HG02943 (cell line): ENCODE results near the gene ABLIM2.
A peak's percentile ranks its signal among the peaks of the same experiment; 100 is the strongest.

Experiments used
- ATAC-seq: cut with Tn5 transposase; IDR thresholded peaks from one replicate; pipeline ENCODE4 v1.9.1; 2021; ENCODE audit warnings: mild to moderate bottlenecking, low read depth, moderate library complexity; ENCODE audit not compliant: unreplicated experiment

ABLIM2 gene

GRCh38 chr4:8194306-8195242 lies 36.0 kb upstream of the ABLIM2 start:
- ATAC-seq, result no peak

DNA sequence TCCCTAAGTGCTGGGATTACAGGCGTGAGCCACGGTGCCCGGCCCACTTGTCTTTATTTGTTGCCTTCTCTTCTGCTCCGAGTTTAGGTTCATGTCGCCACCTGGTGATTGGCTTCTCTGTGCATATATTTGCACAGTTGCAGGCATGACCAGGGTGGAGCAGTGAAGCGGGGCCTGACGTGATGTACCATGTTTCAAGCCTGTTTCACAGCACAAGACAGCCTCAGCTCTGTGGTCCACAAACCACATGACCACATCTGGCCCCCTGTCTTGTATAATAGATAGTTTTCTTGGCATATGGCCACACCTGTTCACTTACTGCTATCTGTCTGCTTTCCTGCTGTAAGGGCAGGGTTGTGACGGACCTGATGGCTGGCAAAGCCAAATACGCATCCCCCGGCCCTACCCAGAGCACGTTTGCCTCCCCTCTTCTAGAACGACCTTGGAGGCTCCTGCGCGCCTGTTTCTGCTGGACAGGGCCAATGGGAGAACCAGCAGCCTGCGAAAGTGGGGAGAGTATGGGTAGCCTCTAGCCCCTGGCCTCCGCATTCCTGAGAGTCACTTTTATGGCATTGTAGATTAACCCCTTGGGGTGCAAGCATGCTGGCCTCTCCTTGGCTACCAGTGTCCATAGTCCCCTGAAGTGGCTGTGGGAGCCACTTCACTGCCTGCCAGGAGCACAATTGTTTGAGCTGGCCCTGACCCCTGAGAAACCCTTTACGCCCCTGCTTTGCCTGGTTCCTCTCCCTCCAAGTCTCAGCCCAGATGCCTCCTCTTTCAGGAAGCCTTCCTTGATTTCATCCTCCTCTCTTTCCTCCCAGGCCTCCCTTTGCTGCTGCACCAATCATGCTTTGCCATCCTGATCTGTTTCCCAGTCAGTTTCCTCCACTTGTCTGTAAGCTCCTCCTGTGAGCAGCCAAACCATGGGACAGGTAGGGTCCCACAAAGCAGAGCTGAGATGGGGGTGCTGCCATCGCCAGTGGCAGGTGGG lies 34.4 kb upstream of the ABLIM2 start:
- ATAC-seq, result peak; percentile 86

GRCh38 chr4:8191136-8191747 lies 32.6 kb upstream of the ABLIM2 start:
- ATAC-seq, result no peak

DNA sequence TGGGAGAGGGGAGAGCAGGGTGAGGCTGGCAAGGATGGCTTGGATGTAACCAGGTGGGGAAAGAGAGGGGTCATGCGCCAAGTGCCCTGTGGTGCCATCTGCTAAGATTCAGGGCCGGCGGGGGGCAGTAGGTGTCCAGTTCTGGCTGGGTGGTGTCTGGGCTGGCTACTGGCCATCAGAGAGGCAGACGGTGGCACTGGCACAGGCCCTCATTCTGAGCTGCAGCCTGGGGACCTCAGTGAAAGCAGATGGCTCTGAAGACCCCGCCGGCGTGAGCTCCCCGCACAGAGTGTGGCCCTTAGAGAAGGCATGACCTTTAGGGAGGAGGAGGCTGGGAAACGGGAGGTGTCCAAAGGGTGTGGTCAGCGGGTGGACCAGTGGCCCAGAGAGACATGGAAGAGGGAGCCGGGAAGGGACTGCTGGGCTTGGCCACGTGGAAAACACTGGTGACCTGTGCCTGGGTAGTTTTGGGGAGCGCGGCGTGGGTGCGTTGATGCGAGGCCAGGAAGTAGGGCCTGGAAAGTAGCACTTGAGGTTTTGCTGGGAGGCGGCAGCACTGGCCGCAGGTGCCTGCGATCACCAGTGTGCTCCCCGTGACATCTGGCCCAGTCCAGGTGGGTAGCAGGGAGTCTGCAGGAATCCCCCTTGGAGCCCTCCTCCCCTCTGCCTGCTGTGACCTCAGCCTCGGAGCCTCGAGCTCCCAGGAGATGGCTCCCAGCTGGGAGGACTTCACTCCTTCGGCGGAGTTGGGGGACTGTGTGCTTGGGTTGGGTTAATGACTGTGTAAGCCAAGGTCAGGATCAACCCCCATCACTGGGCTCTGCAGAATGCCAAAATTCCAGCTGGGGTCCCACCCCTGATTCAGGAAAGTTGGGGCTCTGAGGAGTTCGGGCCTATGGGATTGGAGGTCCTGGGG lies 31.2 kb upstream of the ABLIM2 start:
- no peak for ATAC-seq

- no peak for ATAC-seq
Observed at GRCh38 chr4:8188743-8189550, 30.3 kb upstream of the ABLIM2 start.

DNA sequence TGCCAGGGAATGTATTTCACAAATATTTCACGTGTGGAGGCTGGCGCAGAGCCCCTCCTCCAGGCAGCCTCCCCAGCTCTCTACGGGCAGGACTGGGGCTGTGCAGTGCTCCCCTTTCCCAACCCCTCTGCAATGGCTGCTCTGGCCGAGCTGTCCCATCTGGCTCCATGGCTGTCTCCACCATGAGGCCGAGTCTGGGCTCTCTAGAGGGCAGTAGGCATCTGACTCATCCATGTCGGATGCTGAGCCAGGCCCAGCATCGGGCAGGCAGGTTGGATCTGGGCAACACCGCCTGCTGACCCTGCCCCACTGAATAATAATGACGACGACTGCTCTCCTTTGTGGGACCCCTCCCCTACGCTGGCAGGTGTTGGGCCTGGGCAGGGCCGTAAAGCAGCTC lies 29.5 kb upstream of the ABLIM2 start:
- ATAC-seq, result no peak

DNA sequence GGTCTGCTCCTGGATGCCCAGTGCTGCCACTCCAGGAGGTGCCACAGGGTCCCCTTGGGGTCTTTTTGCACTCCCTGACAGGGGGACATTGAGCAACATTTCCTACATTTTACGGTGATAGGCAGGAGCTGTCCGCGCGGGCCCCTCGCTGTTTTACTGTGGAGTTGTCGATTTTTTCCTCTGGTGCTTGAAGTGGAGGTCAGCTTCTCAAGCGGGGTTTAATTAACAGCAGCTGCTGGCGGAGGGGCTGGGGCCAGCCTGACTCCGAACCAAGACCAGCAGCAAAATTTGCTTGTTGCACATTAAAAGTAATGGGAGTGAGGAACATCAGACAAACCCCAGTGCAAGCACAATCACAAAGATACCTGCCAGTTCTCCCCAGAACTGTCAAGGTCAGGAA lies 27.3 kb upstream of the ABLIM2 start:
- ATAC-seq, result no peak

- ATAC-seq, result no peak
Observed at GRCh38 chr4:8185295-8185694, 26.7 kb upstream of the ABLIM2 start.

- ATAC-seq, result no peak
Observed at GRCh38 chr4:8184061-8184460, 25.4 kb upstream of the ABLIM2 start.

DNA sequence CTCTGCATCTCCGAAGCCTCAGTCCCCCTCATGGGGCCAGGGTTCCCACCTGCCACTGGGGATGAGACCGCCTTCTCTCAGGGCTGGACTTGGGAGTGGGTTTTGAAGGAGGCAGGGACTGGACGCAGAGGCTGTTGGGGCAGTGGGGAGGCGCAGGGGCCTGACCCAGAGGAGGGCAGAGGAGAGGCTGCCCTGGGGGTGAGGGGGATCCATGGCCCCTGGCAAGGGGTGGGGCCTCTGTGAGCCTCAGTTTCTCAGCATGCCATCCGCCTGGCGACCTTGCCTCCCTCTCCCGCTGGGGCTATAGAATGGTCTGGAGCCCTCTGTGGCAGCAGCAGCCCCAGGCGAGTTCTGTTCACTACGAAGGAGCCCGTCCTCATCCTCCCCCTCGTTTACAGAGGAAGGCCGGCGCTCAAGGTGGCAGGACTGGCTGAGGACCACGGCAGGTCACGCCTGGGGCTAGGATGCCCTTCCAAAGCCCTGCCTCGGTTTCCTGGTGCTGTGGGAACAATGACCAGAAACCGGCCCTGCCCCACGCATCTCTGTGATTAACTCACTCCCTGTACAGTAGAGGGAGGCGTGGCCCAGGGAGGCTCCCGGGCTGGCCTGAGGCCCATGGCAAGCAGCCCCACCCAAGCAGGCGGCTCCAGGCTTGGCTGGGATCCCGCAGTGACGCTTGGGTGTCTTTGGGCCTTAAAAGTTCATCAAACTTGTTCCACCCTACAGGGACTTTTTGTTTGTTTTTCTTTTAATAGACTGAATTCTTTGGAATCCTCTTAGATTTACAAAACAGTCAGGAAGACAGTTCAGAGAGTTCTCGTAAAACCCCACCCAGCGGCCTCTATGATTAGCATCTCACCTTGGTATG lies 24.5 kb upstream of the ABLIM2 start:
- no peak for ATAC-seq

DNA sequence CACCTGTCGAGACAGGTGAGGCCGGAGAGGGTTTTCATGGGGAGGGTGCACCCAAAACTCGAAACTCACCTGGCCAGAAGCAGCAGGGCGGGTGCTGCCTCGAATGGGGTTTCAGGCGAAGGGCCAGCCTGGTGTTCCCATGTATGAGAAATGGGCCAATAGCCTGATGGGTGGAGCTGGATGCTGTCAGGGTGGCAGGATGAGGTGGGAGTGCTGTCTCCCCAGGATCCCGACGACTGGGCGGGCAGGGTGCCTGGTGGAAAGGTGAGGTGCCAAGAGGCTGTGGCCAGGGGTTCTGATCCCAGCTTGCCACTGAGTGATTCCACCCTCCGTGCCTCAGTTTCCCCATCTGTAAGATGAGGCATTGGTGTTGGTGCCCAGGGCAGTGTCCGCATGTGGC lies 23.7 kb upstream of the ABLIM2 start:
- ATAC-seq, result no peak

- ATAC-seq, result no peak
Observed at GRCh38 chr4:8181844-8182243, 23.2 kb upstream of the ABLIM2 start.

DNA sequence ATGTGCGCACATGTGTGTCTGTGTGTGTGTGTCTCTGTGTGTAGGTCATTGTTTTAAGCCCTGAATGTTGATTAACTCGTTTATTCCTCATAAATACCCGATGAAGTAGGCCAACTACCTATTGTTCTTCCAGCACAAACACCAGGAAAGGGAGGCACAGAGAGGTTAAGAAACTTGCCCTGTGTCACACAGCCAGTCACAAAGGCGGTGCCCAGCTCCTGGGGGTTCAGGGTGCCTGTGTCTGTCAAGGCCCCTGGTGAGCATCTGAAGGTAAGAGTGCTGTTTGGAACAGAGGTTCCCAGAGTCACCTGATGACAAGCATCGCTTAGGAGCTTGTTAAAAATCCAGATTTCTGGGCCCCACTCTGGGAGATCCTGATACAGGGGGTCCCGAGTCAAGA lies 22.5 kb upstream of the ABLIM2 start:
- ATAC-seq, result no peak

DNA sequence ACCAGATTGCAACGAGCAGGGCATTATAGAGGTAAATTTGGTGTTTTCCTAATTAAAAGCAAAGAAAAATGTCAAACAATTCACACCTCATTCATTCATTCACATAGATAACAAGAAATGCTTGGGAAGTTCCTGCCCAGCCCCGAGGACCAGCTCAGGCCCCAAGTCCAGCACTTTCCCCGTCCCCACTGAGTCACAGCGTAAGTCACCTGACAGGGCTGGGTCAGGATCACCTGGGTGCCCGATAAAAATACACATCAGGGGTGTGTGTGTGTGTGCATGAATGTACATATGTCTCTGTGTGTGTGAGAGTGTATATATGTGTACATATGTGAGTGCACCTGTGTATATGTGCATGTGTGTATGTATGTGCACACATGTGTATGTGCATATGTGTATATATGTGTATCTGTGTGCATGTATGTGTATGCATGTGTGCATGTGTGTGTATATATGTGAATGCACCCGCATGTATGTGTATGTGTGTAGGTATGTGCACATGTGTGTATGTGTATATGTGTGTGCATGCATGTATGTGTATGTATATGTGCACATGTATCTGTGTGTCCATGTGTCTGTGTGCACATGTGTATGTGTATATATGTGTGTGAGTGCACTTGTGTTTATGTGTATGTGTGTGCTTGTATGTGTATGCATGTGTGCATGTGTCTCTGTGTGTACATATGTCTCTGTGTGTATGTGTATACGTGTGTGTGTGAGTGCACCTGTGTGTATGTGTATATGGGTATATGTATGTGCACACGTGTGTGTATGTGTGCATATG lies 21.9 kb upstream of the ABLIM2 start:
- no peak for ATAC-seq

DNA sequence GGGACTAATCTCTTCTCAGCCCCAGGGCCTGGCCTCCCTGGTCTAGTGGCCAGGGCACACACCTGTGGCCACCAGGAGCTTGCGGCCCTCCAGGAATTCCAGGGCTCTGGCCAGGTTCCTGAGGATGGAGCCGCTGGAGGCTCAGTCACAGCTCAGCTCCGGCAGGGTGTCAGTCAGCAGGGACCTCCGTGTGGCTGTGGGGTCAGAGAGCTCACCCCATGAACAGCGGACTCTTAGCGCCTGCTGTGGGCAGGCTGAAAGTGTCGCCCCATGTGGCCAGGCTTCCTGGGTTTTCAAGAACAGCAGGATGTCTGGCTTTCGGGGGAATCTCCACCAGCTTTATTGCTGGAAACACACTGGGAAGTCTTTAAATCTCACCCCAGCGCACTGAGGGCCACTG lies 21.2 kb upstream of the ABLIM2 start:
- no peak for ATAC-seq

GRCh38 chr4:8179074-8179473 lies 20.5 kb upstream of the ABLIM2 start:
- ATAC-seq, result no peak

DNA sequence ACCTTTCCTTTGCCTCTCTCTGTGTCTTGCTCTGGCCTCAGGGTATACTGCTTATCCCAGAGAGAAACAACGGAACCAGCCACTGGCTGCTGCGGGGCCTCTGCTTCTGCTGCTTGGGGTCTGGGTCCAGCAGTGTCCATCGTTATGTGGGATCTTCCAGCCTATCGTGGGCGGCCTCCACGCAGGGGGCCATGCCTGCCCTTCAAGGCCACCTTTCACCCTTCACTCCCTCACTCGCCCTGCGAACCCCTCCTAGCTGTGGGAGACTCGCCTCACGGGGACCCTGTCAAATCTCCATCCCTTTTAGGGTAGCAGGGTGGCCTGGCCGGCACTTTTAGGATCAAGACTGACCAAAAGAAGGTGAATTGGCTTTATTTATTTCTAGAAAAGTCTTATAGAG lies 19.3 kb upstream of the ABLIM2 start:
- ATAC-seq, result no peak
